ENCODE data around the gene FCER2.

DNA sequence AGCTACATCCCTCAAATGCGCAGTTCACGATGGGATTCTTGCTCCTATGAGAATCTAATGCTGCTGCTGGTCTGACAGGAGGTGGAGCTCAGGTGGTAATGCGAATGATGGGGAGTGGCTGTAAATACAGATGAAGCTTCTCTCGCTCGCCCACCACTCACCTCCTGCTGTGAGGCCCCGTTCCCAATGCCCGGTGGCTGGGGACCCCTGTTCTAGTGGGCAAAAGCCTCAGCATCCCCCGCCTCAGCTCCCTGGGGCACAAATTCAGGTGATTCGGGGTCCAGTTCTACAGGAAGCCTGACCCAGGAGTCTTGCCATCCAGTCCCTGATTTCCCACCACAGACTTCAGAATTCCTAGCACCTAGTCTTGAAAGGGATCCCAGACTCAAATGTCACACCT lies 29.4 kb downstream of the FCER2 start:
- TF ChIP-seq FOXJ3 (CRISPR knock-in tag; IDR thresholded peaks at IDR 0.05; ENCODE audit: borderline replicate concordance) = no peak
- TF ChIP-seq, protein P1, sequence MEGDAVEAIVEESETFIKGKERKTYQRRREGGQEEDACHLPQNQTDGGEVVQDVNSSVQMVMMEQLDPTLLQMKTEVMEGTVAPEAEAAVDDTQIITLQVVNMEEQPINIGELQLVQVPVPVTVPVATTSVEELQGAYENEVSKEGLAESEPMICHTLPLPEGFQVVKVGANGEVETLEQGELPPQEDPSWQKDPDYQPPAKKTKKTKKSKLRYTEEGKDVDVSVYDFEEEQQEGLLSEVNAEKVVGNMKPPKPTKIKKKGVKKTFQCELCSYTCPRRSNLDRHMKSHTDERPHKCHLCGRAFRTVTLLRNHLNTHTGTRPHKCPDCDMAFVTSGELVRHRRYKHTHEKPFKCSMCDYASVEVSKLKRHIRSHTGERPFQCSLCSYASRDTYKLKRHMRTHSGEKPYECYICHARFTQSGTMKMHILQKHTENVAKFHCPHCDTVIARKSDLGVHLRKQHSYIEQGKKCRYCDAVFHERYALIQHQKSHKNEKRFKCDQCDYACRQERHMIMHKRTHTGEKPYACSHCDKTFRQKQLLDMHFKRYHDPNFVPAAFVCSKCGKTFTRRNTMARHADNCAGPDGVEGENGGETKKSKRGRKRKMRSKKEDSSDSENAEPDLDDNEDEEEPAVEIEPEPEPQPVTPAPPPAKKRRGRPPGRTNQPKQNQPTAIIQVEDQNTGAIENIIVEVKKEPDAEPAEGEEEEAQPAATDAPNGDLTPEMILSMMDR (IDR thresholded peaks at IDR 0.05) = no peak

All from WTC11 (cell line).